ENCODE measurements around the gene H2AZ1.

The H2AZ1 gene

DNA sequence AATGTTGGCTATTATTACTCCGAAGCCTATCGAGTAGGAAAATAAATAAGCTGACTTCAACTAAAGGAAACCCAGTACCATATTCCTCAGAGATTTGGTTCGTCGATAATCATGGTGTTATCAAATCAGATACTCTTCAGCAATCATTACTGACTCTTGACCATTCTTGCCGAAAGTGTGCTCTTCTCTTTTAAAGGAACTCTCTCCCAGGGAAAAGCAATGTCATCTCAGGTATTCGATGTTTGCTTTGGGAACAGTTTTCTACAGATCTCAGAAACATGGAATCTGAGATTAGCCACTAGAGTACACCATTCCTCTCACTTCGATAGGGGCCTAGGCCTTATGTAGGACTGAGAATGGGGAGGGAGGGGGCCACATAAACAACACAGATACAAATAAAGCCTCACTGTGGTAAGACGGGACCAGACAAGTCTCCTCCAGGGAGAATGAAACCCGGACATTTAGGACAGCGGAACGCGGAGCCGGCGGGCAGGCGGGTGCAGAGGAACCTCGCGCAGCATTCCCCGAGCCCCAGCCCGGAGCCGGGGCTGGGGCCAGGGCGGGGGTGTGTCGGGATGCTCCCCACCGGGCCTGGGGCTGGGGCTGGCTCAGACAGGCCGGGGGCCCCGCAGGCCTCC is 4.2 kb downstream of the H2AZ1 start:
- DNase-seq, result peak in 1 of 5 donors; percentile 3

DNA sequence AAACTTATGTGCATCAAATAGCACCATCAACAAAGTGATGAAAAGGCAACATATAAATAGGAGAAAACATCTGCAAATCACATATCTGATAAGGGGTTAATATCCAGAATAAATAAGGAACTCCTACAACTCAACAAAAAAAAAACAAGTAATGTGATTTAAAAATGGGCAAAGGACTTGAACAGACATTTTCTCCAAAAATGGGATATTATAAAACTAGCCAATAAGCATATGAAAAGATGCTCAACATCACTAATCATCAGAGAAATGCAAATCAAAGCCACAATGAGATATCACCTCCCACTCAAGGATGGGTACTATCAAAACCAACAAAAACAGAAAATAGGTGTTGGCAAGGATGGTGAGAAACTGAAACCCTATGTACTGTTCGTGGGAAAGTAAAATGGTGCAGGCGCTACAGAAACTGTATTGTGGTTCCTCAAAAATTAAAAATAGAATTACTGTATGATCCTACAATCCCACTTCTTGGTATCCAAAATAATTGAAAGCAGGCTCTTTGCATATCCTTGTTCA is 6.1 kb downstream of the H2AZ1 start:
- peak in 1 of 5 donors; percentile 15 for DNase-seq

DNA sequence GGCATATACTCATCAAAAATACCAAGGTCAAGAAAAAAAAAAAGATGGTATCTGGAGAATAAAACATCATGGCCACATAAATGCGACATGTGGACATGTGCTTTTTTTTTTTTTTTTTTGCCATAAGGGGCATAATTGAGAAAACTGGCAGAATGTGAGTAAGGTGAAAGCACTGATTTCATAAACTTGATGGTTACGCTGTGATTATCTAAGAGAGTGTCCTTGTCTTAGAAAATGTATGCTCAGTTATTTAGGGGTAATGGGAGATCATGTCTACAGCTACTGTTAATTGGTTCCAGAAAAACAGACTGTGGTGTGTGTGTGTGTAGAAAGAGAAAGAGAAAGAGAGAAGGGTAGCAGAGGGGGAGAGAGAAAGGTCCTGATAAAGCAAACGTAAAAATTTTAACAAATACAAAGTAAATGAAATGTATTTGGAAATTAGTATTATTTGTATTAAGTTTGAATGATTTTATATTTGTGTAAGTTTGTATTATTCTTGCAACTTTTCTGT is 11.8 kb downstream of the H2AZ1 start:
- DNase-seq, result no peak

DNA sequence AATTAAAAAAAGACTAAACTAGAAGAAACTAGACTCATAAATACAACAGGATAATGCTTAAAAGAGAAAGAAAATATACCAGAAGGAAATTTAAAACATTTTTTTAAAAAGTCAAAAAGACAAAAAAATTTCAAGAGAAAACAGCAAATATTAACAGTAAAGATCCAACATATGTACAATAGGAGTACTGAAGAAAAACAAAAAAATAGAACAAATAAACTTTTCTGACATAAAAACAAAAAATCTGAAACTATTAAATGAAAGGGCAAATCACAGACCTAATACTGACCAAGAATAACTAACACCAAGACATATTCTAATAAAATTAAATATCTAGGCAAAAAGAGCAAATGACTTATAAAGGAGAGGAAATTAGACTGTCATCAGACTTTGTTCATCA is 15.2 kb downstream of the H2AZ1 start:
- no peak for DNase-seq

DNA sequence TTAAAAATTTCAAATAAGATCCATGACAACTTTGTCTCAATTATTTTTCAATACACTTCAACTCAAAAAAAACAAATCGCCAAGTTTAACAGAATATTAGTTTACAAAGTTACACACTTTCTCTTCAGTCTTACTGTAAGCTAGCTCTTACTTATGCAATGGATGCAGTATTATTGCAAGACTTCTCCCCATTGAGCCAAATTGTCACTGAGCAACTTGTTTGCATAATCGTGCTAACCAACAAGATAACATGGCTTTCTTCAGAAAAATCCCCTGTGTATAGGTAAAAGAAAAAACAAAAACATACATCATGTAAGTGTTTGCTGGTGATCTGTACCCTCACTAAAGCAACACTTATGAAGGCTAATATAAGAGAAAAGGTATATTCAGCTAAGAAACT is 22.5 kb downstream of the H2AZ1 start:
- DNase-seq, result no peak

DNA sequence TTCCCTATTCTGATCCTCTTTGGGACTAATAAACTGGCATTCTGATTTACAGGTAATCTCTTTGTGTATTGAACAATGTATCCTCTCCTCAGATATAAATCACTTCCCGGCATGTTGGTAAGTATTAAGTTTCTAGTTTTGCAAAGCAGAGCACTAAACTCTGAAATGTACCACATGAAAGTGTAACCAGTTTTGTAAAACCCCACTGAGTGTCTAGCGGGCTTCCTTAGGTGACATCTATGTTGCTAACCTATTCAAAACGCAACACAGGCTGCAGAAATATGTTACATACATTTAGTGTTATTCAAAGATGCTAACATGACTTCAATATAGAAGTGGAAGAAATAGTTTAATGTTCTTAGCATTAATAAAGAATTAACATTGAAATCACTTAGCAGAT is 28.9 kb downstream of the H2AZ1 start:
- peak in 1 of 5 donors; percentile 32 for DNase-seq

DNA sequence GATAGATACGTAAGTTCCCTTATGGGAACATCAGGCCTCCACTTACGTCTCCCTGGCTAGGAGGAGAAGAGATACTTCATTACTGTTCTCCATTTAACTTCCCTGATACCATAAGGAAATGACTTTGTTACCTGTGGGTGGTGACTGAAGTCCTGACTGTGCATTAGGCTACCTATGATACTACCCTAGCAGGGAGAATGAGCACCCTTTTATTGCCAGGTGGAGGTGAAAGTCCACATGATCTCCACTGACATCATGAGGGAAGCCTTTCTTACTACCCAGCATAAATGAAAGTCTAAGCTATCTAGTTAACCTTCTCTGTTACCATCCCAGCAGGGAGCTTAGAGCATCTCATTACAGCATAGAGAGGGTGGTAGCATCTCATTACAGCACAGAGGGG is 31.4 kb downstream of the H2AZ1 start:
- DNase-seq, result no peak

DNA sequence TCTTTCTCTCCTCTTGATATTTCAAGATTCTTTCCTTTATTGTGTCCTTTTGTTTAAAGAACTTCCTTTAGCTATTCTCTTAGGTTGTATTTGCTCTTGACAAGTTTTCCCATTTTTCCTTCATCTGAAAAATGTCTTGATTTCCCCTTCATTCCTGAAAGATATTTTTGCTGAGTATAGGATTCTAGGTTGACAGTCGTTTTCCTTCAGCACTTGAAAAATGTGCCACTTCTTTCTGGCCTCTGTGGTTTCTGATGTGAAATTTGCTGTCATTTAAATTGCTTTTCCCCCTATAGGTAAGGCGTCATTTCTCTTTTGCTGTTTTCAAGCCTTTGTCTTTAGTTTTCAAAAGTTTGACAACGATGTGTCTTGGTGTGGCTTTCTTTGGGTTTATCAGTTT is 32.5 kb downstream of the H2AZ1 start:
- DNase-seq, result no peak

DNA sequence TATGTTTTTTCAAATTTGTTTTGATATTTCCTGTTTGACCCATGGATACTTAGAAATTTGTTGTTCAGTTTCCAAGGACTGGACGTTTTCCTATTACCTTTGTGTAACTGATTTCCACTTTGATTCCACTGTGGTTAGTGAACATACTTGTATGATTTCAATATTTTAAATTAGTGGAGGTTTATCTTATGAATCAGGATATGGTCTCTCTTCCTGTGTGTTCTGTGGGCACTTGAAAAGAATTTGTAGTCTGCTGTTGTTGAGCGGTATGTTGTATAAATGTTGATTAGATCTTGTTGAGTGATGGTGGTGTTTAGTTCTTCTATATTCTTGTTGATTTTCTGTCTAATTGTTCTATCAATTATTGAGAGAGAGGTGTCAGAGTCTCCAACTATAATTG is 34.6 kb downstream of the H2AZ1 start:
- DNase-seq, result no peak

All from T-helper 1 cell (primary cell).